GM19324 (cell line): ENCODE data around the gene SELP.

Experiments
- ATAC-seq: cut with Tn5 transposase; IDR thresholded peaks from one replicate; pipeline ENCODE4 v1.9.1; 2021; ENCODE audit warnings: mild to moderate bottlenecking, moderate library complexity; ENCODE audit not compliant: unreplicated experiment, low FRiP score

Gene SELP

DNA sequence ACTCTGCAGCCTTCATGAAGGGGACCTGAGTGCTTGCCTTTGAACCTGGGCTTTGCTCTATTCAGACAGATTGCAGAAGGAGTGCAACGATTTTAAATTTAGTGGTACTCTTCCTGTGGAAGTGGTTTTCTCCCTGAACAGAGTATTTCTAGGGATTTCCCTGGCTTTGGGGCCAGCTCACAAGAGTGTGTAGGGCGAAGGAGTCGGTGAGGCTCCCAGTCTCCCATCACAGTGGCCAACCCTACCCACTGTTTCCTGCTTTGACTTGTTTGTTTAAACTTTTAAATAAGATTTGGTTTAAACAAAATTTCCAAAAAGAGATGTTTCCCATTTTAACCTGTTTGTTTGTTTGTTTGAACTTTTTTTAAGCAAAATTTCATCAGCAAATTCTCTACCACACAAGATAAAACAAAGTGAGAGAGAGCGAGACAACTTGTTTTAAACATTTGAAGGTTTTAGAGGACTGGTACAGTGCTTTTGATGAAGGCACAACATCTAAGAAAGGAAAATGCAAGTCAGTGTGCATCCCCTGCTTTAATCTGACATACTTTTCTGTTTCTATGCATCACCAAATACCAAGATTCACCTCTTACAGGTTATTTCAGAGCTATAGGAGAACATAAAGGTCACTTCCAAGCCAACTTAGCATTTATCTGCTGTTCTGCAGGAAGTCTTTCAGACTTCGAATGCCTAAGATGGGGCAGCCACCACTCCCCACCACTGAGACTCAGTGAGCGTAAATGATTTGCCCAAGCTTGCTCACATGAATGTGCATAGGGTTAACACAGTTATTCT, 6.6 kb downstream of the SELP start:
- no peak for ATAC-seq

DNA sequence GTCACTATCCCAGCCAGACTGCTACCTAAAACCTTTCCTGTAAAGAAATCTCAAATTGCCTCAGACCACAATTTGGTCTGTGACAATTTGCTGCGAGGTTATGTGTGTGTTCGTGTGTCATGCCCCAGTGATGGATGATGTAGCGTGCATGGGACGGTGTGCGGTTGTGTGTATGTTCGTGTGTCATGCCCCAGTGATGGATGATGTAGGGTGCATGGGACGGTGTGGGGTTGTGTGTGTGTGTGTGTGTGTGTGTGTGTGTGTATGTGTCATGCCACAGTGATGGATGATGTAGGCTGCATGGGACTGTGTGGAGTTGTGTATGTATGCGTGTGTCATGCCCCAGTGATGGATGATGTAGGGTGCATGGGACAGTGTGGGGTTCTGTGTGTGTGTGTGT, 9.4 kb downstream of the SELP start:
- no peak for ATAC-seq

DNA sequence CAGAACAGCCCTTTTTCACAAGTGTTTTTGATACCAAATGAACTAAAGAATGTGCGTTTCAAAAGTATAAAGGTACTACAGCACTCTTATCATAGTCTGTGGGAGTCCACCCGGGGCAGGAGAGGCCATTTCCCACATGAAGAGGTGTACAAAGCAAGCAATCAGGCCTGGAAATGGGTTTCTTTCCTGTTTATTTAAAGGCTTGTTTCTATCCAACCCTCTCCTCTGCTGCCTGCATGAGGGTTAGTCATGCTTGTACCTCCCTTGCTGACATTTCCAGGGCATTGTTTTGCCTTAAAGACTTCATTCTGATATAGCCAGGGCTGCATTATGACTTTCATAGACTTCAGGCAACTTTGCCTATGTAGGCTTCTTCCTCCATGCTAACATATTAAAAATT, 11.6 kb downstream of the SELP start:
- no peak for ATAC-seq

DNA sequence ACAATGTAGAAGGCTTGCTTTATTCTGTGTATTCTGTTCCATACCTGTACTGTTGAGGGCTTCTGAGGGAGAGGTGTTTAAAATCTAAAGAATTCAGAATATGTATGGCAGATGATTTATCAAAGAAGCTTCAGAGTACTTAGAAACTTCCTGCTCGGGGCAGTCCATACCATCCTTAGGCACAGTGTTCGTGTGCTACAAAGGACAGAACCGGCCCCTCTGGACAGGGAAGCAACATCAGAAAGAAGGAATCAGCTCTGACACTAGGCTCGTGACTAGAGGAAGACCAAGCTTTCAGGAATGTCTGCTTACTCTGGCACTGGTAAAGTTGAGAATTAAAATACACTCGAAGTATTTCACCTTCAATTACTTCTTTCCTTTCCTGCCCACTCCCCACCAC, 14.1 kb downstream of the SELP start:
- ATAC-seq = no peak

DNA sequence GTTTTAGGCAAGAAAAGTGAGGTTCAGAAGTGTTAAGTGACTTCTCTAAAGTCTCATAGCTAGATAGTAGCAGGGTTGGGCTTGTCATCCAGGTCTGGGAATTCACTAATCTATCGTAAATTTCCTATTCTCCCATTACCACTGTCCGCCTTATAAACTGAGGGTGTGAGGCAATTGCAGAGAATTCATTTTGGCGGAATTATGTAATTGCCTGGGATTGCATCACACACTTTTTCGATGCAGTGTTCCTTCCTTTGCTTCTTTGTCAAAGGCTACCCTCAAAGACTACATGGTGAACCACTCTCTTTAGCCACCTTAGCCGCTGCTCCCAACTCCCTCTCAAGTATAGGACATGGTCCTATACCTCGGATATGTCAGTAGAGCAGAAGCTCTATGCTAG, 19.1 kb downstream of the SELP start:
- ATAC-seq = no peak

DNA sequence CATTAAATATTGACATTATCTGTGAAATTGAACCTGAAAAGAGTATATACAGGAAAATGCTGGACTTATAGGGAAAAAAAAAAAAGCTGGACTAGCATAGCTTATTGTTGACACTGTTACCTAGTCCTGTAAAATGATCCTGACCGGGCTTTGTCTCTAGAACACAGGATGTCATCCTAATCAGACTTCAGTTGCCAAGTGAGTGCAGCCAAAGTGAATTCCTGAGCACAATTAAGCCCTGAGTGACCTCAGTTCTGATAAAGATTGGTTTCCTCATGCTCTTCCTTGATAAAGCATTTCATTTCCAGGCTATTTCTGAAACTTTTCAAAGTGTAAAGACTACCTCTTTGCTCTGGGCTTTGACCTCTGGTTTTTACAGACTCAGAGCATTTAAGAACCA, 19.8 kb downstream of the SELP start:
- ATAC-seq = no peak

DNA sequence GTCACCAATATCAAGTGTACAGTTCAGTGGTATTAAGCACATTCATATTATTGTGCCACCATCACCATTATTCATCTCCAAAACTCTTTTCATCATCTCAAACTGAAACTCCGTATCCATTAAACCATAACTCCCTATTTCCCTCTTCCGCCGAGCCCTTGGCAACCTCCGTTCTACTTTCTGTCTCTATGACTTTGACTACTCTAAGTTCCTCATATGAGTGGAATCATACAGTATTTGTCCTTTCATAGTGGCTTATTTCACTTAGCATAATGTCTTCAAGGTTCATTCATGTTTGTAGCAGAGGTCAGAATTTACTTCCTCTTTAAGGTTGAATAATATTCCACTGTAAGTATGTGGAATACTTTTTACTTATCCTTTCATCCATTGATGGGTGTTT, 21.7 kb downstream of the SELP start:
- ATAC-seq = no peak

DNA sequence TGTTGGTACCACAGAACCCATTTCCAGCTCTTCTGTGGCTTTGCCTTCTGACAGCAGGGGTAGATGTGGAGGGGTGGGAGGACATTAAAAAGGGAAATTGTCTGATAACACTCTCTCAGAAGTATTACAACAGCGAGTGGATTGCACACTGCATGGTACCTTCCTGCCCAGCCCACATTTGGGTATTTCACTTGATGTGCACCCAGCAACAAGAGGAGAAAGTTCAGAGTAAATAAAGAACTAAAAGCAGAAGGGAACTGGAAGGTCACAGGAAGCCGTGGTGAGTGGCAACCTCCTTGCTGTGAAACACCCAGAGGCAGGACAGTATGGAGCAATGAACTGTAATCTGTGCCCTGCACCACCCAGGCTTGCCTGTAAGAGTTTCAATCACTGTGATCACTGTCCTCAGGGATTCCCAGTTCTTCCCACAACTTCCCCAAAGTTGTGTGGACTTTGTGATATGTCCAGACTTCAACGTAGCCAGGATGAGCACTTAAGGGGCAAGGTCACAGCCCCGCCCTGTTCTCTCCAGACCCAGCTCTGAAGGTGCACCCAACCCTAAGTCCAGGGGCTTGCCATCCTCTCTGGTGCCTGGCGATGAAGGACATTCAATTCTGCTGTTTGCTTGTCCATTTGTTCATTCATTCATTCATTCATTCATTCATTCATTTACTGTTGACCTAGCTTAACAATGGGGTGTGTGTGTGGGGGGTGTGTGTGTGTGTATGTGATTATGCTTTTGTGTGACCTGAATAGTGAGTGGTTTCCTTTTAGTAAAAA, 25.0 kb downstream of the SELP start:
- ATAC-seq = peak; percentile 55

DNA sequence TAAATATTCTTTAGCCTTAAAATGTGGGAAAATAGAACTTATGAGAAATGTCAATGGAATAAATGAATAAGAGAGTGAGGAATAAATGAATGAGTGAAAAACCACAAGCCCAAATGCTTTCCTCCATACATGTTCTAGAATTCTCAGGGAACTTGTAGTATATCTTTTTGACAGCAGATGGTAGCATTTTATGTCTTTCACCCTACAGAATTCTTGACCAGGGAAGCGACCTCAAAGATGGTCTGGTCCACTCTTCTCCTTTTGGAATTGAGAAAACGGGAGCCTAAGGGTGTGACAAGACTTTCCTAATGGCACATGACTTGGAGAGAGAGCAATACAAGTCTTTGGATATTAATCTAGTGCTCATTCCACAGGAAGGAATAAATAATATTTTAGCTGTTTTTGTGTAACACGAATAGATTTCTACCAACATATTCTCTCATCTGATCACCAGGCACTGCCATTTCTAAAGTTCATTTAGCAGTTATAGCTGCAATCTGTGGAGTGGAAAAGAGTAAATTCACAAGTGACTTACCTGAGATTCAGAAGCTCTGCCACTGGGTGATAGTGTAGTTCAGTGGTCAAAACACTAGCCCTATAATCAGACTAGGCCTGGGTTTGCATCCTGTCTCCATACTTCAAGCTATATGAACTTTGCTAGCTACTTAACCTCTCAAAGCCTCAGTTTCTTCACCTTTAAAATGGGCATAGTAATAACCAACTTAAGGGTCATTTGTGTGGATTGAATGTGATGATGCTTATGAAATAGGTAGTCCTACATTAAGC, 28.6 kb downstream of the SELP start:
- ATAC-seq = no peak

DNA sequence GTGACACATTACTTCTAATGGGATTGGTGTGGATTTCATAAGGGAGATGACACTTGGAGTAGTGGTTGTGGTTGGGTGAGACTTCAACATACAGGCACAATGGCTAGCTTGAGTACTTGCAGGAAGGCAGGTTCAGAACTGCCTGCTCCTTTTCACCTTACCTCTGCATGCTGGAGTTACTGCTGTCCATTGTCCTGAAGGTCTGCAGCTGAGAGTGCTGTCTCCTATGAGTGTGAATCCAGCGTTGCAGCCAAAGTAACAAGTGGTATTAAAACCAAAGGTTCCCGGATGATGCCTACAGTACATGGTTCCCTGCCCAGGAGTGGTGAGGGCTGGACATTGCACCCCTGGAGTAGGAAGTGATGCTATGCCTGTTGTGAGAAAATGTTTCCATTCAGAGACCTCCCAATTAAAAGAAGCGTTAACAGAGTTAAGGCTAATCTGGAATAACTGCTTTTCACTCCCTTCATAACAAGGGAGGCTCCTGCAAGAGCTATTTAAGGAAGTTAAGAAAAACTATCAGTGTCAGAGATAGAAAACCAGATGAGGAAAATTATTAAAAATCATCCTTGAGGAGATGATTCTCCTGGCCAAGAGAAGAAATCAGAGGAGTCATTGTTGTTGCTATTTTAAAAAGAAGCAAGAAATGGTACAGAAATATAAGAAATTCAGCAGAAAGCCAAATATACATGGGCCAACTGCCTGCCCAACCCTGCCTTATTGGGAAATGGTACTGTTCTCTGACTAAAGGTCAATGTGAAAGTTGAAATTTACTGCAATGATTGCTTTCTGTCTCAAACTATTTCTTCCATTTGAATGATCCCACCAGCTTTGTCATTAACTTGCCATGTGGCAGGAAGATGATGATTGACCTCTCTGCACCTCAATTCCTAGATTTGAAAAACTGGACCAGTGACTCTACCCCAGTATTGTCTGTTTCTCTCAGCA, 33.9 kb downstream of the SELP start:
- ATAC-seq = no peak

DNA sequence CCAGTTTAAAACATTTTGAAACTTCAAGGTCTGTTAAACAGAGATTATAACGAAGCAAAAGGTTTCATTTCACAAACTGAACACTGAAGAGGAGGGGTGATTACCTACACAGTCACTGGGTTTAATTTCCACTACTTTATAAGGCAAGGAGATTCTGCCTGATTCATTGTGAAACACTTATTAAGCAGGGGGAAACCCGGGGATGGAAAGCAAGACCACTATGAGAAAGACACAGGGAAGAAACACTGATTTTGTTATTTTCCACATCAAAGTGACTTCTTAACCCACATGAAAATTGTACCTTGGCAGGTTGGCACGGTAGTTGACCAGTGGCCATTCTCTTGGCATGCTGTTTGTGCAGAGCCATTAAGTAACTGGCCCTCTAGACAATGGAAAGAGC, 35.5 kb downstream of the SELP start:
- ATAC-seq = no peak

DNA sequence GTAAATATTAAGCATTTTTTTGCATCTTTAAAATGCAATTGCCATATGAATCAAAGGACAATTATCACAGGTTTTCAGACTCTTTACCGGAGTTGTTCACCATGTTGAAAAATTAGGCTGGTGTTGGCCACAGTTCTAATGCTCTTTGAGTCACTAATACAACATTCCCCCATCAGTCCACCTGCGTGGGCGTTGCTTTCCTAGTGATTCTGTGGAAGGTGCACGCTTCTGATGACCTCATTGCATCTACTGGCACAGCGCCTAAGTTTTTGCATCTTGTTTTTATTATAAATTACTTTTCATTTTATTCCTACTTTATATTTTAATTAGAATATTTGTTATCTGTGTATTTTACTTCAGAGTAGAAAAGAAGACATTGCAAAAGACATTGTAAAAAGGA, 39.0 kb downstream of the SELP start:
- ATAC-seq = no peak

DNA sequence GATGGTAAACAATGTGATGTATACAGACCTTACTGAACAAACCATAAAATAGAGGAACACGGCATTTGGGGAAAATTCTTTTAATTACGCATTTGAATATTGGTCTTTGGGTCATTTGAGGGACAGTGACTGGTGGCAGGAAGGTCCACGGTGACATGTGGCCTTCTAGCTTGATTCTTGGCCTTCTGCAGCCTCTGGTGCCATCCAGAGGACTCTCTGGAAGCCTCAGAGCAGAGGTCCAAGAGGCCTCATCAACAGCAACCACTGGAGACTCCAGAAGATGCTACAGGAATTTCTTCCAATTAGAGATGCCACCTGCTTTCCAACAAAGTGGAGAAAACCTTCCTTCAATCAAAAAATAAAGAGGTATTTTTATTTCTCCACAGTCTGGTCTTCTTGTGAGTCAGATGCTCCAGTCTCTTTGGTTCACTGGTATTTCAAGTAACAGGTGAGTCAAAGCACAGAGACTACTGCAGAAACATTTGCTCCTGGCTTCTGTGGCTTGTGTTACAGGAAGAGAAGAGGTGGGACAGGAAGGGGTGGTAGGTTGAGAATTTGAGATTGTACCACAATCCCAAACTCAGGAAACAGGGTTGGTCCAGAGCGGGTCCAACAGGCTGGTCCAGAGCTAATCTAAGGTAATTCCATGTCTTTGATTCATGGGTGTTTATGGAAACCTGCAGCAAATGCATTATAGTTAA, 41.0 kb downstream of the SELP start:
- ATAC-seq = no peak

DNA sequence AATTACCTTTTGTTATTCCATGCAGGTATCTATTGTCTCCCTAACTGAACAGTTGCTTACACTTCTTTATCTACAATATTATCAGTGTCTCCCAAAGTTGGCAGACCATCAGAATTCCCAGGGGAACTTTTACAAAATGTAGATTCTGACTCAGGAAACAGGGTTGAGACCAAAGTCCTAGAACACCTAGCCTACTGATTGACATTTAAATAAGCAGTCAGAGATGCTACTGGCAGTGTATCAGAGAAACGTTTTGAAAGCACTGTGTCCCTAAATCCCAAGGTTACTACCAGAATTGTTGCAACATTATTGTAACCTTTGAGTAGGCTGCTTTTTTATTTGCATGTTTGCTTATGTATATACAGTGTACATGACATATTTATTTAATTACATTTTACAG, 41.8 kb downstream of the SELP start:
- no peak for ATAC-seq

DNA sequence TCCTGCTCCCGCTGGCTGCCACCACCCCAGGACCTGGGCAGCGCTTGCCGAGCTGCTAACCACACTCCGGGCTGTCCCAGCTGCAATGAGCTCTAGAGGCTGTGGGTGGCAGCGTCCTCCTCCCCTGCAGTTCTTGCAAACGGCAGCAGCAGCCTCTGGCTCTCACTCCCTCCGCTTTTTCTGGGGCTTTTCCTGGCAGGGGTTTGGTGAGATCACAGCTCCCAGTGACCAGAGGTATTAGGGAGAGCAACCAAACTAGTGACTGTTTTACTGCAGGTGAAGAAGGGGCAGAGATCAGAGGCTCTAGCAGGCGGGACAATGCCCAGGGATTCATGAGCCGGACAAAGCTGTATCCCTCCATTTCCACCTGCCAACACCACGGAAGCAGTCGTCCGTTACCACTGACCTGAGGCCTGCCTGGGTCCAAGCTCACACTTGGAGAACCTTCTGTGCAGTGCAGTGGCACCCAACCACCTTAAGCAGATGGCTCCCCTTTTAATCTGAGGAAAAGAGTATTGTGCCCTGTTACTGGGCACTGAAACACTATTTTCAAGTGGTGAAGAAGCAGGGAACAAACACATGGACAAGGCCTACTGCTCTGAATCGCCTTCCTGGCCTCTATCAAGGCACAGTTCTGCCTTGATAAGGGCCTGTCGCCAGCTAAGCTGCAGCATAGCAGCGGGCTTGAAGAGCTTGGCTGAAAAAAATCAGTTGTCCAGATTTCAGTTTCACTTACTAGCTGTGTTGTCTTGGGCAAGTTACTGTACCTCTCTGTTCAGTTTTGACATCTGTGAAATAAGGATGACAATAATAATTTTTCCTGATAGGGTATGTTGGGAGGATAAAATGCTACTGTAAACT, 43.3 kb downstream of the SELP start, which contains the start of gene F5:
Gene F5, minus strand, starts transcription at position 87 of the 861 bp plus-strand sequence. CDS start 95 bp downstream, outside the sequence.
- ATAC-seq = peak; percentile 80

DNA sequence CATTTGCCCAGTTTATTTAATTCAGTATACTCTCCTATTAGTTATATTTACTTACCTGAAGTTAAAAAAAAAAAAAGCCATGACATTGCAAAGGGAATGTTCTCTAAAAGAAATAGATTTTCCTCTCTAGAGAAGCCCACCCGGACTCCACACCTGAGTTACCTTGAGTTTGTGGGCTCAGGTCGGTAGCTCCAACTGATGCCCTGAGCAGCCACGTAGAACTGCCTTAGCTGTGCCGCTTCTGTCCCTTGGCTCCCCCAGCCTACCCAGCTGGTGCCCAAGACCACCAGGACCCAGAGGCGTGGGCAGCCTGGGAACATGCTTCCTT, 43.9 kb downstream of the SELP start:
- ATAC-seq = no peak

DNA sequence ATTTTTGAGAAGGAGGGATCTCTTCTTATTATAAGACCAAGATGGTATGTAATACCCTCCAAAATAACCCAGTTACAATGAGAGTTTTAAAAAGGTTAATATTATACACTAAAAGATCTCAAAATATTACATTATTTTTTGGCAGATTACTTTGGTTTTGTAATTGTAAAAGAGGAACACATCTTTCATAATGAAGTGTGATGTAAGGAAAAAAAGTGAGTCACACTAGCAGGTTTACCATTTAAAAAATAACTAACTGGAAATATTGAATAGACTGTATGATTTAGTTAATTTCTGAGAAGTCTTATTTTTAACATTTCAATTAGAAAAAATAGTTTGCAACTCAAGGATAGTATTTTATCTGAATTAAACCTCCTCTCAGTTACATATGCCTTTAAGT, 44.7 kb downstream of the SELP start:
- no peak for ATAC-seq

DNA sequence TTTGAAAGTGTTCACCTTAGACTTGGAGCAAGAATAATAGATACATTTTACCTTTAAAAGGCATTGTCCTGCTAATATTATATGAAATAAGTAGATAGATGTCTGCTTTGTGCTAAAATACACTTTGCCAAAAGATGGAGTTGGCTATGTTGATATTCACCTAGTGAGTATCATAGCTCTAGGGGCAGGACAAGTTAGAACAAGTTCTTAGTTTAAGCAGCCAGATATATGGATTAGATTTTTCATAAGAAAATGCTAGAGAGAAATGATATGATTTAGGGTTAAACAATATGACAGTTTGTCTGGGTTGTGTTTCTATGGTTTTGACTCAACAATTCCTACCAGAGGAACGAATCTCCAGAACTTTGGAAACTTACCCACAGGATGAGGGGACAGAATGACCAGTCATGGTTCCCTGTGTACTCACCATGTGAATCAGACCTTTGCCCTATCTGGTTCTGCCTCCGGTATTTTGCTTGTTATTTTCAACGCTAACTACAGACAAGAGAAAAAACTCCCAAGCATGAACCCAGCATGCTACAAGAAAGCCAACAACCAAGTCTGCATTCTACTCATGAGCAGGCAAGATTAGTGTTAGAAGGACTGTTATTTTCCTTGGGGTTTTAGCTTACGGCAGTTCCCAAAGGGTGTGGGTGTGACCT, 45.3 kb downstream of the SELP start:
- ATAC-seq = no peak
